ENCODE data around the gene CEACAM6. TPM values are rescaled to one million over a fixed set of nuclear protein-coding genes. Genes with fewer than 3 reads are reported as not detected.
A peak's percentile ranks its signal among the peaks of the same experiment; 100 is the strongest.

The CEACAM6 gene
- total RNA-seq, 4 donors from 2014 or later: 70.8 to 288 (median 176) TPM

DNA sequence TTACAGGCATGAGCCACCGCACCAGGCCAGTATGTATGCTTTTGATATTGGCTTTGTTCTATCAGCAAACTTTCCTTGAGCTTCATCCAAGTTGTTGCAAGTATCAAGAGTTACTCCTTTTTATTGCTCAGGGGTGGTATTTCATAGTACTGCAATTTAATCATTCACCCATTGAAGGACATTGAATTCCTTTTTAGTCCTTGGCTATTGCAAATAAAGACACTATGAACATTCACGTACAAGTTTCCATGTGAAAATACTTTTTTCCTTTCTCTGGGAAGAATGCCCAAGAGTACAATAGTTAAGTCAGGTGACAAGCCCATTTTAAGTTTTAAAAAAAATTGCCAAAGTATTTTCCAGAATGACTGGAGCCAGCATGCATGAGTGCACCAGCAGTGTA is 61.4 kb downstream of the CEACAM6 start:
- H3K27me3 ChIP-seq: peaks cover 0 to 30% (median 0%) of the 10 kb centered on the region in 4 donors
- no peaks in the 10 kb centered on the region for H3K9me3 ChIP-seq
- H3K27ac ChIP-seq: no peak overlapping the region
- intact Hi-C loops (cut with DNase I): no loop called here
- TF ChIP-seq POLR2A (IDR thresholded peaks at IDR 0.05): no peak
- TF ChIP-seq, protein P1, sequence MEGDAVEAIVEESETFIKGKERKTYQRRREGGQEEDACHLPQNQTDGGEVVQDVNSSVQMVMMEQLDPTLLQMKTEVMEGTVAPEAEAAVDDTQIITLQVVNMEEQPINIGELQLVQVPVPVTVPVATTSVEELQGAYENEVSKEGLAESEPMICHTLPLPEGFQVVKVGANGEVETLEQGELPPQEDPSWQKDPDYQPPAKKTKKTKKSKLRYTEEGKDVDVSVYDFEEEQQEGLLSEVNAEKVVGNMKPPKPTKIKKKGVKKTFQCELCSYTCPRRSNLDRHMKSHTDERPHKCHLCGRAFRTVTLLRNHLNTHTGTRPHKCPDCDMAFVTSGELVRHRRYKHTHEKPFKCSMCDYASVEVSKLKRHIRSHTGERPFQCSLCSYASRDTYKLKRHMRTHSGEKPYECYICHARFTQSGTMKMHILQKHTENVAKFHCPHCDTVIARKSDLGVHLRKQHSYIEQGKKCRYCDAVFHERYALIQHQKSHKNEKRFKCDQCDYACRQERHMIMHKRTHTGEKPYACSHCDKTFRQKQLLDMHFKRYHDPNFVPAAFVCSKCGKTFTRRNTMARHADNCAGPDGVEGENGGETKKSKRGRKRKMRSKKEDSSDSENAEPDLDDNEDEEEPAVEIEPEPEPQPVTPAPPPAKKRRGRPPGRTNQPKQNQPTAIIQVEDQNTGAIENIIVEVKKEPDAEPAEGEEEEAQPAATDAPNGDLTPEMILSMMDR (IDR thresholded peaks at IDR 0.05): no peak
- H3K4me3 ChIP-seq: no peak overlapping the region
- DNase-seq: no peak
- H3K4me1 ChIP-seq: no peaks in the 10 kb centered on the region
- 31 to 44% methylated on average over 2 of the region's 2 CpGs for WGBS, 2 donors
- no peaks in the 10 kb centered on the region for H3K36me3 ChIP-seq

DNA sequence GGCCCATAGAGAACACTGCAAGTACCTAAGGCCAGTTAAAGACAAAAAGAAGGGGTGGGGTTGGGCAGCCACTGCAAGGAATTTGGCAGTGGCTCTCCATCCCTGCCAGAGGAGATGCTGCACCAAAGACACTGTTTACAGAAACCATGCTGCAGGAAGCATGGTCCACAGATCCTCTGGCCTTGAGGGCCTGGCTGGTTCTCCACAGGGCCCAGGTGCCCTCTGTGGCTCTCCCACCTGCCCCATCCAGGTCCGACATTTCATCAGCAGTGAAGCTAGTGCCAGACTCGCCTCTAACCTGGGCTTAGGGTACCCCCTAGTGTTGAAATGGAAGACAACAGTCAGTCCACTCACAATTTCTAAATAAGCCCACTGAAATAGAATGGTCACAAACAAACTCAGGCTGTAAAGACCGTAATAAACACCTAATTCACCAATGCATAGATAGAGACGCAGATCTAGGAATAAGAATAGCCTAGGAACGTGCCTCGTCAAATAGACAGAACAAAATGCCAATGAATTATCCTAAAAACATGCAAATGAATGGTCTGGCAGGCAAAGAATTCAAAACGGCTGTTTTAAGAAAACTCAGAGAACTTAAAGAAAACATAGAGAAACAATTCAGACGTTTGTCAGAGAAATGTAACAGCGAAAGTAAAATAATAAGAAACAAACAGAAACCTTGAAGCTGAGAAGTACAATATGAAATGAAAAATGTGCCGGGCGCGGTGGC is 65.8 kb downstream of the CEACAM6 start:
- Histone ChIP-seq H3K4me3 (no peak overlapping the region), H3K36me3 (no peaks in the 10 kb centered on the region), H3K27ac (no peak overlapping the region), H3K4me1 (no peaks in the 10 kb centered on the region), H3K9me3 (no peaks in the 10 kb centered on the region), H3K27me3 (peaks cover 0 to 43% (median 0%) of the 10 kb centered on the region in 4 donors)
- WGBS, 2 donors: 32 to 37% methylated on average over 11 of the region's 12 CpGs
- intact Hi-C loops (cut with DNase I): no loop called here
- no peak for TF ChIP-seq POLR2A (IDR thresholded peaks at IDR 0.05)
- TF ChIP-seq, protein P1 (IDR thresholded peaks at IDR 0.05): peak; percentile 52 to 86 (median 66)
- DNase-seq: no peak

Other genes starting within 250 kb of the CEACAM6 start
- 1 to 10 TPM in 1 of 4 donors, under 1 TPM in 1, not detected in 2; 0.57 to 3.7 TPM for gene CEACAM21, start 179.4 kb upstream of the CEACAM6 start, total RNA-seq
- 1 to 10 TPM in 2 of 4 donors, not detected in 2; 1.1 to 2.9 TPM for gene CEACAM4, start 128.5 kb upstream of the CEACAM6 start, total RNA-seq
- gene CEACAM7, start 67.3 kb upstream of the CEACAM6 start, total RNA-seq: 100 to 1,000 TPM in 2 of 4 donors, 10 to 100 TPM in 2; 10.5 to 103 (median 76.7) TPM
- 100 to 1,000 TPM in 3 of 4 donors, 10 to 100 TPM in 1; 86.4 to 374 (median 293) TPM for gene CEACAM5, start 46.9 kb upstream of the CEACAM6 start, total RNA-seq
- 1 to 10 TPM in 2 of 4 donors, under 1 TPM in 2; 0.42 to 1.3 (median 0.99) TPM for gene CEACAM3, start 41.1 kb downstream of the CEACAM6 start, total RNA-seq
- gene LYPD4, start 89.2 kb downstream of the CEACAM6 start, total RNA-seq: not detected
- gene DMRTC2, start 89.5 kb downstream of the CEACAM6 start, total RNA-seq: not detected
- gene RPS19, start 104.7 kb downstream of the CEACAM6 start, total RNA-seq: 1,000 to 10,000 TPM in 3 of 4 donors, 100 to 1,000 TPM in 1; 922 to 1,801 (median 1,460) TPM
- gene CD79A, start 121.7 kb downstream of the CEACAM6 start, total RNA-seq: 1 to 10 TPM in 2 of 4 donors, not detected in 2; 1.7 to 3.1 TPM
- 10 to 100 TPM; 31.0 to 59.5 (median 56.2) TPM for gene ARHGEF1, start 127.7 kb downstream of the CEACAM6 start, total RNA-seq
- not detected for gene ERFL, start 172.9 kb downstream of the CEACAM6 start, total RNA-seq
- 100 to 1,000 TPM in 3 of 4 donors, 10 to 100 TPM in 1; 47.4 to 113 (median 103) TPM for gene RABAC1, start 203.8 kb downstream of the CEACAM6 start, total RNA-seq
- under 1 TPM in 2 of 4 donors, not detected in 2; 0.19 to 0.42 TPM for gene ATP1A3, start 238.7 kb downstream of the CEACAM6 start, total RNA-seq